Keratinocyte (primary cell): ENCODE measurements around the gene PAIP2. TPM values are rescaled to one million over a fixed set of nuclear protein-coding genes. Genes with fewer than 3 reads are reported as not detected.

Source experiments
- DNase-seq: peaks from one replicate; pipeline ENCODE4 v3.0.0-alpha.2; 2011; ENCODE audit warnings: low read depth, missing footprints, low spot score
- FAIRE-seq: peaks from 2 replicates; lab custom pipeline; 2011; peaks lifted over from hg19 to GRCh38; lab: Jason Lieb, UNC
- H2AFZ ChIP-seq: 2 replicates; pipeline ENCODE4 v1.6.0; 2012; ENCODE audit warnings: low read length, control low read depth, inconsistent platforms; ENCODE audit not compliant: control insufficient read depth
- H3K27ac ChIP-seq: 2 replicates; pipeline ENCODE4 v1.5.1; 2011; ENCODE audit warnings: low read length; ENCODE audit not compliant: control insufficient read depth, insufficient read depth
- H3K27me3 ChIP-seq: 3 replicates; pipeline ENCODE4 v1.6.0; 2011; ENCODE audit warnings: low read length; ENCODE audit not compliant: control insufficient read depth, insufficient read depth; ENCODE audit errors: extremely low read depth
- H3K36me3 ChIP-seq, 2 experiments: 2 replicates in 1 of 2; 3 replicates in 1 of 2; pipeline ENCODE4 v1.5.1; 2011; ENCODE audit warnings: low read length in 2 of 2, mild to moderate bottlenecking in 1 of 2; ENCODE audit not compliant: control insufficient read depth in 2 of 2, insufficient read depth in 2 of 2; ENCODE audit errors: extremely low read depth in 1 of 2
- H3K4me1 ChIP-seq: 3 replicates; pipeline ENCODE4 v1.5.1; 2011; ENCODE audit warnings: low read length; ENCODE audit not compliant: control insufficient read depth, insufficient read depth; ENCODE audit errors: extremely low read depth
- H3K4me2 ChIP-seq: 3 replicates; pipeline ENCODE4 v1.6.0; 2011; ENCODE audit warnings: low read depth, low read length; ENCODE audit not compliant: control insufficient read depth, insufficient read depth; ENCODE audit errors: extremely low read depth
- H3K4me3 ChIP-seq, 3 experiments: fragments of 200-600 bp in 1 of 3; sonication (generic) in 1 of 3; 2 replicates in 2 of 3; 3 replicates in 1 of 3; pipeline ENCODE4 v1.5.1; 2011 to 2016; ENCODE audit warnings: low read length in 3 of 3, mild to moderate bottlenecking in 3 of 3, control low read depth in 2 of 3, inconsistent platforms in 1 of 3, low read depth in 1 of 3, mixed read lengths in 1 of 3, mixed run types in 1 of 3, moderate library complexity in 1 of 3; ENCODE audit not compliant: control insufficient read depth in 2 of 3, insufficient read depth in 2 of 3; ENCODE audit errors: extremely low read depth in 1 of 3
- H3K79me2 ChIP-seq: 2 replicates; pipeline ENCODE4 v1.6.0; 2012; ENCODE audit warnings: low read length; ENCODE audit not compliant: control insufficient read depth, insufficient read depth
- H3K9ac ChIP-seq: 3 replicates; pipeline ENCODE4 v1.6.0; 2011; ENCODE audit warnings: low read length; ENCODE audit not compliant: control insufficient read depth, insufficient read depth; ENCODE audit errors: extremely low read depth
- H3K9me1 ChIP-seq: 3 replicates; pipeline ENCODE4 v1.6.0; 2011; ENCODE audit warnings: low read length; ENCODE audit not compliant: control insufficient read depth, insufficient read depth; ENCODE audit errors: extremely low read depth
- H3K9me3 ChIP-seq: 2 replicates; pipeline ENCODE4 v1.5.1; 2012; ENCODE audit warnings: low read depth, low read length; ENCODE audit not compliant: control insufficient read depth
- H4K20me1 ChIP-seq: 3 replicates; pipeline ENCODE4 v1.6.0; 2011; ENCODE audit warnings: low read length; ENCODE audit not compliant: control insufficient read depth, insufficient read depth; ENCODE audit errors: extremely low read depth
- CTCF ChIP-seq, 3 experiments: IDR thresholded peaks in 1 of 3; conservative IDR thresholded peaks in 1 of 3; optimal IDR thresholded peaks in 1 of 3; 2 replicates in 2 of 3; 3 replicates in 1 of 3; pipeline versions ENCODE3 to v1.5.1; 2011; ENCODE audit warnings: low read length in 3 of 3, mild to moderate bottlenecking in 3 of 3, moderate library complexity in 2 of 3, control low read depth in 1 of 3, inconsistent platforms in 1 of 3; ENCODE audit not compliant: insufficient read depth in 2 of 3; ENCODE audit errors: extremely low read depth in 1 of 3
- EZH2 ChIP-seq: IDR thresholded peaks from one replicate; pipeline ENCODE4 v1.6.1; 2012; ENCODE audit warnings: inconsistent platforms, mild to moderate bottlenecking, low read length, moderate library complexity
- dilution Hi-C: fragments of 300-500 bp; cut with MboI; formaldehyde crosslinking; loops from one replicate; pipeline ENCODE4 v1.7.0; 2020; ENCODE audit warnings: low sequenced_read_pairs; ENCODE audit not compliant: extremely low pct_ligation_motif_present
- polyA plus RNA-seq, 5 experiments: library from polyadenylated mRNA; depleted of rRNA in 3 of 5; stranded (reverse) in 3 of 5; stranded (forward) in 1 of 5; unstranded in 1 of 5; fragments of >200 nt; gene quantifications; 1 replicate in 1 of 5; 2 replicates in 3 of 5; 3 replicates in 1 of 5; pipeline versions ENCODE4 v1.2.1 to v1.2.3, GENCODE V29; 2011 to 2012; ENCODE audit warnings: missing spikeins in 2 of 5, low read depth in 1 of 5, low replicate concordance in 1 of 5

PAIP2 gene
- polyA plus RNA-seq, 1 donor (not counting 4 experiments of a cell fraction or from before 2014, with no cell fraction given): 65.6 TPM

GRCh38 chr5:139403418-139403786, 61.7 kb downstream of the PAIP2 start:
- dilution Hi-C loops: no loop called here
- H3K36me3 ChIP-seq: peaks cover 0 to 1% of the 10 kb centered on the region in 2 experiments
- H3K4me2 ChIP-seq: peak overlapping the region; percentile 98
- H2AFZ ChIP-seq: peak overlapping the region; percentile 81
- no peak for FAIRE-seq
- H3K4me3 ChIP-seq: peak overlapping the region; percentile 59 to 86 (median 81)
- H3K9ac ChIP-seq: peak overlapping the region; percentile 91
- H3K27me3 ChIP-seq: no peaks in the 10 kb centered on the region
- no peak for DNase-seq
- H4K20me1 ChIP-seq: no peaks in the 10 kb centered on the region
- H3K9me3 ChIP-seq: no peaks in the 10 kb centered on the region
- peak overlapping the region; percentile 92 for H3K27ac ChIP-seq
- H3K79me2 ChIP-seq: no peaks in the 10 kb centered on the region
- TF ChIP-seq EZH2: no peak
- TF ChIP-seq CTCF (optimal IDR thresholded peaks at IDR 0.05 in 1 of 3, IDR thresholded peaks at IDR 0.05 in 1 of 3, conservative IDR thresholded peaks at IDR 0.05 in 1 of 3; ENCODE audit: extremely low read depth in 1 of 3, insufficient read depth in 2 of 3, low read length in 3 of 3): no peak
- no peaks in the 10 kb centered on the region for H3K9me1 ChIP-seq
- H3K4me1 ChIP-seq: peaks cover 14% of the 10 kb centered on the region

GRCh38 chr5:139403787-139404483, 62.3 kb downstream of the PAIP2 start, which contains the start of gene SPATA24:
SPATA24 (minus strand) TSS chr5:139404089; CDS start chr5:139404060, 29 bp downstream.
- Histone ChIP-seq H4K20me1 (no peaks in the 10 kb centered on the region), H2AFZ (peak within 1 kb of the TSS; percentile 96), H3K9me1 (no peaks in the 10 kb centered on the region), H3K4me2 (peak within 1 kb of the TSS; percentile 98), H3K4me1 (peaks cover 14% of the 10 kb centered on the region), H3K36me3 (peaks cover 0 to 1% of the 10 kb centered on the region in 2 experiments), H3K79me2 (no peaks in the 10 kb centered on the region), H3K4me3 (peak within 1 kb of the TSS; percentile 59 to 86 (median 81)), H3K9ac (peak within 1 kb of the TSS; percentile 91), H3K27me3 (no peaks in the 10 kb centered on the region), H3K9me3 (no peaks in the 10 kb centered on the region), H3K27ac (peak within 1 kb of the TSS; percentile 92)
- DNase-seq (peak; percentile 85), FAIRE-seq (peak; percentile 58)
- dilution Hi-C loops: no loop called here
- TF ChIP-seq CTCF (optimal IDR thresholded peaks at IDR 0.05 in 1 of 3, IDR thresholded peaks at IDR 0.05 in 1 of 3, conservative IDR thresholded peaks at IDR 0.05 in 1 of 3; ENCODE audit: extremely low read depth in 1 of 3, insufficient read depth in 2 of 3, low read length in 3 of 3) (no peak), EZH2 (no peak)
